ENCODE data around the gene ANKRD65.
"Not testable (repeated sequence)": the region's sequence is repeated elsewhere in the genome, so short reads cannot be mapped to it uniquely, and the experiment has no call there.

Gene ANKRD65

GRCh38 chr1:1455934-1456333, 34.9 kb upstream of the ANKRD65 start:
- CTCF ChIA-PET, result interaction anchor here (0.6 kb wide), 1 partner anchor 48 kb away, joined by 3 read pairs; no protein-coding TSS in a partner anchor
- H3K27ac ChIP-seq; POLR2A ChIA-PET (ENCODE audit: low non-redundant PET); DNase-seq (ENCODE audit: low spot score): not testable (repeated sequence)

- TF ChIP-seq CTCF (conservative IDR thresholded peaks at IDR 0.05; ENCODE audit: low read depth), result no peak
- ChIA-PET CTCF (interaction anchor here (0.6 to 0.7 kb wide), 2 partner anchors 32 to 49 kb away, joined by 3 read pairs; no protein-coding TSS in a partner anchor), POLR2A (ENCODE audit: low non-redundant PET) (interaction anchor here (0.6 kb wide), 1 partner anchor 12 kb away, joined by 3 read pairs; no protein-coding TSS in a partner anchor)
These were observed 34.3 kb upstream of the ANKRD65 start for GRCh38 chr1:1455366-1455884.

GRCh38 chr1:1454286-1455056, 33.4 kb upstream of the ANKRD65 start:
- H3K27ac ChIP-seq; DNase-seq (ENCODE audit: low spot score); CTCF ChIA-PET: not testable (repeated sequence)
- POLR2A ChIA-PET (ENCODE audit: low non-redundant PET), result interaction anchor here (0.6 kb wide), 1 partner anchor 11 kb away, joined by 3 read pairs; no protein-coding TSS in a partner anchor

More at GRCh38 chr1:1455366-1455884, 34.3 kb upstream of the ANKRD65 start:
- no peak overlapping the region for H3K27ac ChIP-seq
- no peak for DNase-seq (ENCODE audit: low spot score)

GRCh38 chr1:1452882-1453281, 31.8 kb upstream of the ANKRD65 start:
- POLR2A ChIA-PET (ENCODE audit: low non-redundant PET), result no interaction called here
- no peak for TF ChIP-seq CTCF (conservative IDR thresholded peaks at IDR 0.05; ENCODE audit: low read depth)
- 0 out of 2 replicates have a peak overlapping the region, but pooled peaks have one; percentile 11 for H3K27ac ChIP-seq
- DNase-seq (ENCODE audit: low spot score), result no peak
- CTCF ChIA-PET, result no interaction called here

GRCh38 chr1:1452365-1452739, 31.3 kb upstream of the ANKRD65 start:
- H3K27ac ChIP-seq, result peak overlapping the region; percentile 11; the same call in 1 of the 2 replicates
- POLR2A ChIA-PET (ENCODE audit: low non-redundant PET); CTCF ChIA-PET; DNase-seq (ENCODE audit: low spot score): not testable (repeated sequence)

- H3K27ac ChIP-seq, result peak overlapping the region; percentile 11; the same call in 1 of the 2 replicates
- no peak for DNase-seq (ENCODE audit: low spot score)
- TF ChIP-seq CTCF (conservative IDR thresholded peaks at IDR 0.05; ENCODE audit: low read depth), result no peak
- POLR2A ChIA-PET (ENCODE audit: low non-redundant PET), result no interaction called here
- CTCF ChIA-PET, result no interaction called here
These were observed 30.8 kb upstream of the ANKRD65 start for GRCh38 chr1:1451696-1452364.

GRCh38 chr1:1450616-1451015, 29.5 kb upstream of the ANKRD65 start:
- H3K27ac ChIP-seq; DNase-seq (ENCODE audit: low spot score); POLR2A ChIA-PET (ENCODE audit: low non-redundant PET): not testable (repeated sequence)
- CTCF ChIA-PET, result interaction anchor here (1.4 kb wide), 1 partner anchor 9 kb away, joined by 4 read pairs; no protein-coding TSS in a partner anchor

GRCh38 chr1:1449099-1449739, 28.1 kb upstream of the ANKRD65 start, which contains the start of gene ATAD3C:
ATAD3C (plus strand) TSS chr1:1449689; CDS start chr1:1450684, 995 bp downstream.
- no peak for TF ChIP-seq CTCF (conservative IDR thresholded peaks at IDR 0.05; ENCODE audit: low read depth)
- DNase-seq (ENCODE audit: low spot score), result no peak
- ChIA-PET CTCF (no interaction called here), POLR2A (ENCODE audit: low non-redundant PET) (no interaction called here)
- H3K27ac ChIP-seq, result no peak within 1 kb of the TSS

- POLR2A ChIA-PET (ENCODE audit: low non-redundant PET); H3K27ac ChIP-seq; DNase-seq (ENCODE audit: low spot score): not testable (repeated sequence)
- CTCF ChIA-PET, result interaction anchor here (0.6 kb wide), 1 partner anchor 46 kb away, joined by 4 read pairs; no protein-coding TSS in a partner anchor
These were observed 25.6 kb upstream of the ANKRD65 start for GRCh38 chr1:1446631-1447030.

Data from RWPE1 (cell line).